CD4-positive, alpha-beta T cell treated with Interleukin-2 at 100 ng/mL for 4 hours (primary cell): ENCODE data around the gene SCMH1.
A peak's percentile ranks its signal among the peaks of the same experiment; 100 is the strongest.

Experiments used
- DNase-seq: peaks from one replicate; pipeline ENCODE4 v3.0.0-alpha.2; 2020; ENCODE audit warnings: low spot score

The SCMH1 gene

DNA sequence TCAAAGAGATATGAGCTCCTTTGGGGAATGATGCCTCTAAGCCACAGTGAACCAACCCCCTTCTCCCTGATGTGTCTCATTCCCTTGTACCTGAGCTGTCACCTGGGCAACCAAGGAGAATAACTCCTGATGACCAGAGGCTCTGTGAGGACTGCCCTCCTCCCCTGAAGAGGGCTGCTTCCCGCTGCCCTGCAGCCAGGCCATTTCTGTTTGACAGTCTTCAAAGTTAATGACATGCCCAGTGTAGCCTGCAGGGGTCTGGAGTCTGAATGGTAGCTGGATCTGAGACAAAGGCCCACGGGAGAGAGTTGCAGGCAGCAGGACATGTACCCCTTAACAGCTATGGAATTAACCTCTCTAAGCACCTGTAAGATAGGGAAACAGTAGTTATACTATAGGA lies 217.2 kb downstream of the SCMH1 start:
- DNase-seq: no peak

GRCh38 chr1:41023279-41023990 lies 218.7 kb downstream of the SCMH1 start:
- no peak for DNase-seq

DNA sequence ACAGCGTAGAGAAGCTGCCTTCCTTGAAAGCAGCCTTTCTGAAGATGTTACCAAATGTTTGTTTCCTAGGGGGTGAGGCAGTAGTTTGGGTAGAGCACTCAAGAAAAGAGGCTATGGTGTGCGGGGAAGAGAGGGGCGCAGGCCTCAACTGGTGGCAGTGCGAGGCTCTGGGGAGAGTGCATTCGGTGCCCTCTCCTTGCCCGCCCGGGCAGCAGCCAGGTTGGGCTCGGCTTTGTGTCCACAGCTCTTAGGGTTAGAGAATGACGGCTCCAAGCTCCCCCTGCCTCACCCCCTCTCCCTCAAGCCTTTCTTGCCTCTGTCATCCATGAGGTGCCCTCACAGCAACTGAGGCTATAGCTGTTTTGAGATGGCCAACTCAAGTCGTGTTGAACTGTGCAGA lies 219.7 kb downstream of the SCMH1 start:
- DNase-seq: no peak

GRCh38 chr1:41021526-41022308 lies 220.4 kb downstream of the SCMH1 start, which contains the start of gene SLFNL1:
SLFNL1 (minus strand) TSS chr1:41021725; CDS start chr1:41020660, 1,065 bp downstream.
- DNase-seq: no peak

- no peak for DNase-seq
Observed at GRCh38 chr1:41020654-41021053, 221.5 kb downstream of the SCMH1 start.

- DNase-seq: no peak
Observed at GRCh38 chr1:41020109-41020576, 222.0 kb downstream of the SCMH1 start.

GRCh38 chr1:41019353-41019745 lies 222.8 kb downstream of the SCMH1 start:
- no peak for DNase-seq

DNA sequence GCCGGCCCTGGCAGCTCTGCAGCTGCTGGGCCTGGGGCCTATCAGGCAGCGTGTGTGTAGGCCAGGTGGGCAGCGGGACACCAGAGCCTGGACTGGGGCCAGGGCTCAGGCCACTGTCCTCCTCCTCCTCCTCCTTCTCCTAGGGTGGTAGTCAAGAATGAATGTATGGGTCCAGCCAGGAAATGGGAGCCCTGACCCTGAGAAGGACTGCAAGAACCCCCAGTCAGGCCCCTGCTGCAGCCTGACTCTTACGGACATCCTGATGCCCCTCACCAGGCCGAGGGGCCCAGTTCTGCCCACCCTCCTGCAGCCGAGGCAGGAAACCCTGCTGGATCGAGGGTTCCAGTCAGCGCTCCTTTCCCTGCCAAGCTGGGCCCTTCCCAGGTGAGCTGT lies 224.1 kb downstream of the SCMH1 start:
- no peak for DNase-seq

- DNase-seq: no peak
Observed at GRCh38 chr1:41017141-41018017, 224.7 kb downstream of the SCMH1 start.

DNA sequence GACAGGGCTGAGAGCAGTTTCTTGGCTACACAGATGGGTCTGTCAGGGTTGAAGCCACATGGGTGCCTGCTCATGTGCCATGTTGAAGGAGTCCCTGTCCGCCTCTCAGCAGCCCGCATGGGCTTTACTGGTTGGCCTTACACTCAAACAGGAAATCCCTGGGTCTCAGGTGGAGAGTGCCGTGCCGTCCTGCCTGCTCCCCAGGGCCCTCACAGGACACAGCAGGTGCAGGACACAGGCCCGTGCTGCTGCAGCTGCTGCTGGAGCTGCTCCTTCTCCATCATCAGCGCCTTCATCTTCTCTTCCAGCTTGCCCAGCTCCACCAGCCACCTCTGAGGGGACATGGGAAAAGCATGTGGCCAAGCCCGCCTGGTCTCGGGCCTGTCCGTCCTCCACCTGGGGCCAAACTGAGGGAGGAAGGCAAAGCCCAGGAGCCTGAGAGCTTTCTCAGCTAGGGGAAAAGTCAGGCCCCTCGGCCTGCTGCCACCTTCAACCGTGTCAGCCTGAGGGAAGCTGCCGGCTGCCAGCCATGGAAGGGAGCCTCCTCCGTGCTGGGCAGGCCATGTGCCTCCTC lies 226.1 kb downstream of the SCMH1 start:
- DNase-seq: no peak

DNA sequence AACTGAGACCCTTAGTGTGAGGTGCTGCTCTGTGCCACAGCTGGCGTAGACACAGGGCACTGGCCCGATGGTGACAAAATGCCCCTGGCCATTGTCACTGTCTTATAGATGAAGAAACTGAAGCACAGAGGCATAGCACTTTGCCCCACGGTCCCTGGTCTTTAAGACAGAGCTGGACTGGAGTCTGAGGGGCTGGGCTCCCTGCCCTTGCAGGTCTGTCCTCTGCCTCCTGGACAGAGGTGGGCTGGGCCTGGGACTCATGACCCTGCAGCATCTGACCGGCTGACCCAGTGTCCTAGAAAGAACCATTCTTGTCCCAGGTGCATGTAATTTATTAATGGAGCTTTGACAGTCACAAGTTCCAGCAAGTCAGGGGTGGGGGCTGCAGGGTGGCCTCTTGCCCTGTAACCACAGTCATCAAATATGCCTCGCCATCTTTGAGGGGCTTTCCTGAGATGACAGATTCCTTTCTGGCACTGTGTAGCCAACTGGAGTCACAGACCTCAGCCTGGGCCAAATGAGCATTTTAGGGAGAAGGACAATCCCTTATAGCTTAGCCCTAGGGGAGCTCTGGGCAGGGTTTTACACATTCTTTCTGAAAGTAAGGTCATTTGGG lies 226.7 kb downstream of the SCMH1 start:
- DNase-seq: no peak

- no peak for DNase-seq
Observed at GRCh38 chr1:41014871-41015270, 227.2 kb downstream of the SCMH1 start.

DNA sequence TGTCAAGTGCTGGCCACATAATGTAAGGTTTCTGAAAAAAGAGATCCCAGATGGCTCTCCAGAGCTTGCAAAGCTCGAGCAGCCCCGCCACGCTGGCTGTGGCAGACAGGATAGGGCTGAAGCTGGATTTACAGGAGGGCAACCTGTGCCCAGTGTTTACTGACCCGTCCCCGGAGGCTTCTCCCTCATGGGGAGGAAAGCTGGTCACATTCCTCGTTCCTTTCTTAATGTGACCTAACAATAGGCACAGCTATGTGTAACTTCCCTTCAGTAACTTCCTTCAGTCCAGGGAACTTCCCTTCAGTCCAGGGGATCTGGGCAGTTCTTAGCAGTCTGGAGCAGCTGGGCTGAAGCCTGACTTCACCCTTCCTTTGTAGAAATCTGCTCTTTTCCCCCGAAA lies 228.3 kb downstream of the SCMH1 start:
- no peak for DNase-seq

DNA sequence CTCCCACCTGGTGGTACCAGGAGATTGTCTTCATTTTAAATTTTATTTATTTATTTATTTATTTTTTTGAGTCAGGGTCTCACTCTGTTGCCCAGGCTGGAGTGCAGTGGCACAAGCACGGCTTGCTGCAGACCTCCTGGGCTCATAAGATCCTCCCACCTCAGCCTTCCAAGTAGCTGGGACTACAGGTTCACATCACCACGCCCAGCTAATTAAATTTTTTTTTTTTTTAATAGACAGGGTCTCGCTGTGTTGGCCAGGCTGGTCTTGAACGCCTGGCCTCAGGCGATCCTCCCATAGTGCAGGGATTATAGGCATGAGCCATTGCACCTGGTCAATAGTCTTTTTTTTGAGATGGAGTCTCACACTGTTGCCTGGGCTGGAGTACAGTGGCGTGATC lies 229.1 kb downstream of the SCMH1 start:
- no peak for DNase-seq

- DNase-seq: no peak
Observed at GRCh38 chr1:41010345-41010744, 231.8 kb downstream of the SCMH1 start.

GRCh38 chr1:41009466-41009865 lies 232.6 kb downstream of the SCMH1 start:
- no peak for DNase-seq

DNA sequence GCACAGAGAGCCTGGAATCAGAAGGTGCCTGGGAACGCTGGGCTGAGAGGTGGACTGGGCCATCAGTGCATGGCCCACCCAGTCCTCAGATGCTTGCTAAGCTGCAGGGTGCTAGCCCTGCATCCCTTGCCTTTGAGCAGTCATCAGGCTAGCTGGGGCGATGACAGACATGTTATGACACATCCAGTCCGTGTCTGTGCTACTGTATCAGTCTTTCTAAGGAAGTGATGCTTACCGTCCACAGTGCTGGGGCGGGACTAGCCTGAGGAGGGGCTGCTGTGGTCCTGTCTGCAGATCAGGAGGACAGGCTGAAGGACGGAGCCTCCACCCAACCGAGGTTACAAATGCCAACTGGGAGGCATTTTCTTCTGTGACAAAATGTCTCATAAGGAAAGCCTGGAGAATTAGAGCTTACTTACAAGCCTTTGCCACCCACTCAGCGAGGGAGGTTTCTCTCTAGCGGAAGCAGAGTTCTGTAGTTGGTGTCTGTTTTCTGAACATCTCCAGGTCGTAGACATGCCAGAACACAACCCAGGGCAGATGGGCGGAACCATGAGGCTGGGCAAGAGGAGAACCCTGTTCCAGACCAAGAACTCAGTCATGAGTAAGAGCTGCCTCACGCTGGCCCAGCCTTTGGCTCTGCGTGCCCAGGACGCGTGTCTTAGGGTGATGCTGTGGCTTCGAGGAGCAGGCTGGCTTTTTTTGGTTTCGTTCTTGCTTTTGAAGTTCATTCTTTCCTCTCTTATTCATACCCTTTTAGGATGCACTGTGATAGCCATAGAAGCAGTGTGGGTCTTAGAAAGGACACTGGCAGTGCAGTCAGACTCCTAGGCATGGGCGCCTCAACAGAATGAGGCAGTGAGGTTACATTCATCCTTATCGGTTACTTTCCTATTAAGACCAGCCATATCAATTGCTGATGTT lies 234.9 kb downstream of the SCMH1 start:
- no peak for DNase-seq

- DNase-seq: no peak
Observed at GRCh38 chr1:41005876-41006275, 236.2 kb downstream of the SCMH1 start.

- DNase-seq: peak; percentile 87
Observed at GRCh38 chr1:41003640-41004220, 238.4 kb downstream of the SCMH1 start.

GRCh38 chr1:41003127-41003639 lies 238.9 kb downstream of the SCMH1 start:
- DNase-seq: no peak
